GM18520 (cell line): Measurements from ENCODE around the gene NCOA5.

Experiments
- ATAC-seq: cut with Tn5 transposase; IDR thresholded peaks from one replicate; pipeline ENCODE4 v1.9.1; 2021; ENCODE audit not compliant: unreplicated experiment

Gene NCOA5

DNA sequence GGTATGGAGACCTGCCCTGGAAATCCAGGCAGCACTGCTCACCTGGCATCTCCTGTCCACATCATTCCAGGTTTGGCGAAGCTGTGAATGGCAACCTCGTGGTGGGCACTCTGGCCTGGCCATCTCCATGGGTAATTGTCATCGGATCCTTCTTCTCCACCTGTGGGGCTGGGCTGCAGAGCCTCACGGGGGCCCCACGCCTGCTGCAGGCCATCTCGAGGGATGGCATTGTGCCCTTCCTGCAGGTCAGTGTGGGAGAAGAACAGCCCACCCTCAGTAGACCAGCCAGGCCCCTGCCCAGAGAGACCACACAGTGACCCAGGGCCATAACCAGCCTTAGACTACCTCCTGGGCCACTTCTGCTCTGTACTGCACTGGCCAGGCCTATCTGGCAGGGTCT is 44.9 kb downstream of the NCOA5 start:
- no peak for ATAC-seq

DNA sequence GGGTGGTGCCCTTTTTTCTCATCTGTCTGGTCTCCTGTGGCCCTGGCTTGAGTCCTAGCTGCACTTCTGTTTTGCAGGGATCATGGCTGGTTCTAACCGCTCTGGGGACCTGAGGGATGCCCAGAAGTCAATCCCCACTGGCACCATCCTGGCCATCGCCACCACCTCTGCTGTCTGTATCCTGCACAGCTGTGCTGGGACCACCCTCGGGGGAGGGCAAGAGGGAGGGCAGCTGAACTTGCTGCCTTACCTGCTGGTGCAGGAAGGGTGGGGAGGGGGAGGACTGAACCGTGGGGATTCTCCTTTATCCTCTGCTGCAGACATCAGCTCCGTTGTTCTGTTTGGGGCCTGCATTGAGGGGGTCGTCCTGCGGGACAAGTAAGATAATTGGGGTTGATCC is 46.2 kb downstream of the NCOA5 start:
- ATAC-seq, result no peak

DNA sequence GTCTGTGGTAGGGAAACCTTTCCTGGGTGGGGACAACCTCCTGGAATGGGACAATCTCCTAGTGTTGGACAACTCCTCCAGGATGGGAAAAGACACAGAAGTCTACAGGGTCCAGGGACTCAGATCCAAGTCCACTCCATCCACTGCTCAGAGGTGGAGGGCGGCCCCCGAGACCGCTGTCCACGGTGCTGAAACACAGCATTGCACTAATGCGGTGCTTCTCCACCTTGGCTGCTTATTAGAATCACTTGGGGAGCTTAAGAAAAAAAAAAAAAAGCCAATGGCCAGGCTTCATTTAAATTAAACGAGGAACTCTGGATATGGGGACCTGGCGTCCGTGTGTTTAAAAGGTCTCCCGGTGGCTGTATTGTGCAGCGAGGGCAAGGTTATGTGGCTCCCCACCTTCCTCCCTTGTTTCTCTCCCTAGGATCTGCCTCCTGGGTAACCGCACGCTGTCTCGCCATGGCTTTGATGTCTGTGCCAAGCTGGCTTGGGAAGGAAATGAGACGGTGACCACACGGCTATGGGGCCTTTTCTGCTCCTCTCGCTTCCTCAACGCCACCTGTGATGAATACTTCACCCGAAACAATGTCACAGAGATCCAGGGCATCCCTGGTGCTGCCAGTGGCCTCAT is 48.7 kb downstream of the NCOA5 start:
- ATAC-seq, result no peak

DNA sequence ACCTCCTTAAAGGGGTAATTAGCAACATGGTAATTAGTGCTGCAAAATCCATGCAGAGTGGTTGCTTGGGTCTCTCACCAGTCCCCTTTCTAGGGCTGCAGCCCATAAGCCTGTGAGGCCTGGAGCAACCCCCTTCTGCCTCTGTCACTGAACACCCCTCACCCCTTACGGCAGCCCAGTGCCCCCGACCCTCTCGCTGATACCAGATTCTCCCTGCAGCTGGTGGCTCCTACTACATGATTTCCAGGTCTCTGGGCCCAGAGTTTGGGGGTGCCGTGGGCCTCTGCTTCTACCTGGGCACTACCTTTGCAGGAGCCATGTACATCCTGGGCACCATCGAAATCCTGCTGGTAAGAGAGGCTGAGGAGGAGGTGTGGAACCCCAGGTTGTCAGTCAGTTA is 52.7 kb downstream of the NCOA5 start:
- ATAC-seq, result no peak

DNA sequence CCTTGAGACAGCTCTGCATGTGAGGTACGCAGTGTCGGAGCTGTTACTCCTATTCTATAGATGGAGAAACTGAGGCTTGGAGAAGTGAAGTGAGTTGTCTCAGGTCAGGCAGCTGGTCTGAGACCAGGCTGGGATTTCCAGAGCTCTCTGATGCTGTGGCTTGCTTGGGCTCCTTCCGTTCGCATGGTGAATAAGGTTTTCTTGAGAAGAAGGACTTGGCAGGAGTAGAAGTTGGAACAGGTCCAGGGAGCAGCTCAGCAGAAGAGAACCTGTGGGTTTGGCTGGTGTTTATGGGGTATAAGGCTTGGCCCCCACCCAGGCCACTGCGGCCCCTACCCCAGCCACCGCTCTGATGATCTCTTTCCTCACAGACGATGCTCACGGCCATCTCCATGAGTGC is 53.4 kb downstream of the NCOA5 start:
- ATAC-seq, result no peak

DNA sequence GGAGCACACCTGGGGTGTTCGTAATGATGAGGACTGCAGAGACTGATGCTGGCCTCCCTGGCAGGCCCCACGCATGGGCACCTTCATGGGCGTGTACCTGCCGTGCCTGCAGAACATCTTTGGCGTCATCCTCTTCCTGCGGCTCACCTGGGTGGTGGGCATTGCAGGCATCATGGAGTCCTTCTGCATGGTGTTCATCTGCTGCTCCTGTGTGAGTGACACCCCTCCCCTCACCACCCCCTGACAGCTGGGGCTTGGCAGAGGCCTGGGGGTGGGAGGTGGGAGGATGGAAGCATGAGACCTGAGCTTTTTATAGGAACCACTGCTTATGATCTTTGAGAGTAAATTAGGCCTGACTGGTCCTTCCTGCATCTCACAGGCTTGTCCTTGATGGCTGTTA is 54.0 kb downstream of the NCOA5 start:
- ATAC-seq, result no peak

DNA sequence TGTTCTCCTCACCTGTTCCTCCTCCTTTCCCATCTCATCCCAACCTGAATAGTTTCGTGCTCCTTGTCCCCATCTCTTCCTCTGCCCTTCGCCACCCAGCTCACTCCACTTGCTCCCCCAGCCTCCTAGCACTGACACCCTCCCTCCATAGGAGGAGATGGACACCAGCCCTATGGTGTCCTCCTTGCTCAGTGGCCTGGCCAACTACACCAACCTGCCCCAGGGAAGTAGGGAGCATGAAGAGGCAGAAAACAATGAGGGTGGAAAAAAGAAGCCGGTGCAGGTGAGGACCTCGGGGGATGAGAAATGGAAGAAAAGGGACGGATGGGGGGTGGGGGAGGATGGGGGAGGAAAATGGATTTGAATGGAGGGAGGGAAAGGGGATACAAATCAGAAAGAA is 54.5 kb downstream of the NCOA5 start:
- ATAC-seq, result no peak

DNA sequence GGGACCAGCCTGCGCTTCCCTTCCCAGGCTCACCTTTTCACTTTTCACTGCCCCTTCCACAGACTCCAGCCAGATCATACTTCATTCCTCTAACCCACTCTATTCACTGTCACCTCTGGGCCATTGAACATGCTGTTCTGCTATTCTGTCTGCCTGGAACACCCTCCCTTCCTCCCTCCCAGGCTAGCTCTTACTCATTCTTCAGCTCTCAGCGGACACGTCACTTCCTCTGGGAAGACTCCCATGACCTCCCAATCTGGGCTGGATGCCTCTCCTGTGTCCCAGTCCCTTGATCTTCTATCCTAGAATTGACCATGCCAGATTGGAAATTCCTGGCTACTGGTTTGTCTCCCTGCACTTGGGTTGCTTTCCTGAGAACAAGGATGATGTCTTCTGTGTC is 55.7 kb downstream of the NCOA5 start:
- no peak for ATAC-seq

DNA sequence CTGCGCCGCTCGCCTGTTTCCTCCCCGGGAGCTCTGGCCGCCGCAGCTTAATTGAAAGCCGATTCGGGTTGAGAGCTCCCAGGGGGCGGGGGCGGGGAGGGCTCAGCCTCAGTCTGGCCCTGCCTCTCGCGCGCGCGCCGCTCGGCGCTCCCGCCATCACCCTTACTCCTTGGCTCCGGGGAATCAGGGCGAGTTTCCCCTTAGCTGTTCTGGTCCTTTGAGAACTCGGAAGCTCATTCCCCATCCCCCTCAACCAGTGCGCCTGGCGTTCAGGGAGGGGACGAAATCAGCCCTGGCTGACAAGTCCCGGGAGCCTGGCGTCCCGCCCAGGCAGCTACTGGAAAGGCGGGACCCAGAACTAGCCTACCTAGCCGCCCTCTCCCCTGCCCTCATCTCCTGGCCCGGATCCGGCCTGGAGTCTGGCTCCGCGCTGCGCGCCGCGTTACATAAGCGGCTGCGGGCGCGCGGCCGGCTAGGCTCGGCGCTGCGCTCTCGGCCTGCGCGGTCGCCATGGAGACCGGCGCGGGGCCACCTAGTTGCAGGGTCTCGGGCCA is 58.0 kb downstream of the NCOA5 start:
- ATAC-seq, result no peak

DNA sequence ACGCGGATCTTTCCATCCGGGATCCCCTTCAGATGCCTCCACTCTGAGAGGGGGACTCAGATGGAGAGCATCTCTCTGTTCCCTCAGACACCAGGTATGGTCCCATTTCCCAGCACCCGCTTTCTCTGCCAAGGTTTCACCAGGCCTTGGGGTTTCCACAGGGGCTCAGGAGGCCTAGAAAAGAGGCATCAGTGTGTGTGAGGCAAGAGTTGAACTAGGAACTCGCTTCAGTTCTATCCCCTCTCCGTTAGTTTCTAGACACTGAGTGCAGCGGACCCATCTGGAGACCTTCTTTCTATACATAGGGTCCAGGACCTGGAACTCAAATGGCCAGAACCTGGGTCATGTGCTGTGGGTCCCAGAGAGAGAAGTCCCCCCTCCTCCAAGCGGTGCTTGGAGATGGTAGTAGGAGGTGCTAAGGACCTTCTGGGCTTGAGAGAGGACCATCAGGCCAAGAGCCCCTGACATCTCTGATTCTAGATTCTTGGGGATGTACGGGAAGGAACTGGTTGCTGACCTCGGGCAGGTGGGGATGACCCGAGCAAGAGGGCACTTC is 58.7 kb downstream of the NCOA5 start:
- ATAC-seq, result no peak

DNA sequence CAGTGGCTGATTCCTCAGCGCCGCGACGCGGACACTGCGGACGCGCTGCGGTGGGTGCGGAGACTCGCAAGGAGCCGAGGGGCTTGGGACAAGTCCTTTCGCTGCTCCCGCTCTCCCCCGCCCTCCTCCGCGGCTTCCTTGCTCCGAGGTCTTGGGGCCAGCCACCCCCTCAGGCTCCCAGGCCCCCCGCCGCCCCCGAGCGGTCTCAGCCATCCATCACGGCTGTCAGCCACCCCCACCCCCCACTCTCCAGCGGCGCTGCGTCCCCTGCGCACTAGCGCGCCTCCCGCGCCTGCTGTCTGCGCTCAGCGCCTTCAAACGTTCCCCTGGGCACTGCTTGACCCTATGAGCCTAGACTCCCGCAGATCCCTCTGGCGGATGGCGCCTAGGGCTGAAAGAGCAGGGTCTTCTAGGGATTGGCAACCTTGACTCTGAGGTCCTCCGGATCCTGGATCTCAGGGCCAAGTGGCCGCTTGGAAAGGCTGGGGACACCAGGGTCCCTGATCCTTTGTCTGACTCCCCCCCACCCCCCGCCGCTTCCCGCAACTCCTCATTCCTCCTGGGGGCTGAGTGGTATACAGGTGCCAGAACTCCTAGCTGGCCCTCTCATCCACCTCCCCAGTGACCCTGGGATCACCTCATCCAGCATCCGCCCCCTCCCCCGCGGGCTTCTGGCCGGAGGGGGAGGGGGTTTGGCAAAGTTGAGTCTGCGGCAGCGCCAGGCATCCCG is 59.3 kb downstream of the NCOA5 start:
- ATAC-seq, result no peak

DNA sequence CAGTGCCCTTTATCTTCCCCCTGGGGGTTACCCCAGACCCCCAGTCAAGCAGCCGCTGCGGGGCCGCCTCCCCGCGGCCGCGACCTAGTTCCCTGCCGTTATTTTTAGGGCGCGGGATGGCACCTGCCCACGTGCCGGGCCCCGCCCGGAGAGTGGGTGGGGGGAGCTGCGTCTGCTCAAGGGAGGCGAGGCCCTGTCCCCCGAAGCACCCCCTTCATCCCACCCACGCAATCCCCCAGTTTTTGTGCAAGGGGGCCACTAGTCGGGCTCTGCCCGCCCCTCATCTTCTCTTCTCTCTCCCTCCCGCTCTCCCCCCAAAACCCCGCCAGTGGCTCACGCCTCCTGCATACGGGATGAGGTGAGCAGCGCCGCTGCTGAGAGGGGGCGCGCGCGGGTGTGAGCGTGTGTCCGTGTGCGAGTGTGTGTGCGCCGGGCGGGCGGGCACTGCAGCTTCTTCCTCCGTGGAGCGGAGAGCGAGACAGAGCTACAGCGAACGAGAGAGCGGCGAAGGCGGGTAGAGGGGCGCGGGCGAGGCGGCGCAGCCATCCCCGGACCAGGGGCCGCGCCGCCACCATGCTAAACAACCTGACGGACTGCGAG is 60.9 kb downstream of the NCOA5 start, which contains the start of gene SLC12A5:
Gene SLC12A5 (plus strand): TSS at position 444 of the 600 bp plus-strand sequence. CDS start 130 bp downstream, at position 574.
- ATAC-seq, result no peak

DNA sequence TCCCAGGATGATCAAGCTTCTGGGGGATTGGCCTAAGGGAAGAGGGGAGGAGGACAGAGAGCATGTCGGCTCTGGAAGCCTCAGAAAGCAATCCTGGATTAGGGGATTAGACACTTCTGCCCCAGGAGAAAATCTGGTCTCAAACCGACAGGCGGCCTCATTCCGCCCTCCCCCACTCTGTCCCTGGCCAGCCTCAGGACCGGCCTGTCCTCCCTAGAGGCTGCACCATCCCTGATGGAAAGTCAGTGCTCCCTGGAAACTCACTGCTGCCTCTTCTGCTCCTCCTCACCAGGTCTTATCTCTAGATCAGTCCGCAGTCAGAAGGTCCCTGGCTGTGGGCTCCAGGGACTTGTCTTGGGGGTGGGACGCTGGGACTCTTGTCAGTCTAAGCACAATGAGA is 61.7 kb downstream of the NCOA5 start:
- no peak for ATAC-seq

DNA sequence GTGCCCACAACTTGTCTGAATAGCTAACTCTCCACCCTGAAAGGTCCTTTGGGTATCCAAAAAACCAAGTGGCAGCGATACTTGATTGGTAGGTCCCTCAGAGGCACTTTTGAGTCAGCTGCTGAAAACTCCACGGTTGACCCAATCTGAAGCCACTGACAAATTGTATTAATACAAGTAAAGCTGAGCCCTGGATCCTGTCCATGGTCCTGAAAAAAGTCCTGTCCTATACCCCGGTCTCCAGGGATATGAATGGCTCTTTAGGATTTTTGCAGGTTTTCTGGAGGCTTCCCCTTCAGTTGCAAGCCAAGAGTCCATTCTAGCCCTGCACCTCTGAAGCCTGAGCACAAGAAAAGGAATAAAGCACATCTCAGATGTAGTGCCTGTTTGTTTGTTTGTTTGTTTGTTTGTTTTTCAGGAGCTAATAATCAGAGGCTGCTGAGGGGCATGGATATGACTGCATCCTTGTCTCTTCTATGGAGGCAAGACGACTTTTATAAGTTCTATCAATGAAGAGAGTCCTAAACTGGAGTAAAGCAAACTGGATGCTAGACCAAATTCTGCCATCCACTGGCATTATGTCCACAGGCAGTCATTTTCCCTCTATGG is 62.4 kb downstream of the NCOA5 start:
- no peak for ATAC-seq

DNA sequence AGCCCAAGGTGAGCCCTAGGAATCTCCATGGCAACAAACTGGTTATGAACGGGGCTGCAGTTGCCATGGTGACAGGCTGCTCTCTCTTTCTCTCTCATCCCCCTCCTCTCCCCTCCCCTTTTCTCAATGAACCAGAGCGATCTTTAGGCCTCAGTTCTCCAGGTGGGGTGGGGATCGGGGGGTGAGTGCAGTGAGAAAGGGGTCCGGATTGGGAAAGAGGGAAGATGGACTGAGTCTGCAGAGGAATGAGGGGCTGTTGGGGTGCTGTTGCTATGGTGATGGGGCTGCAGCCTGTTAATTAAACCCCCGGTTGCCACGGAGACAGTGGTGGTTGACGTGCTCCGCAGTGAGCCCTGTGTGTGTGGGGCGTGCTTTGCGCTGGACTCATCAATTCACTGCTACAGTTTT is 64.4 kb downstream of the NCOA5 start:
- ATAC-seq, result no peak

DNA sequence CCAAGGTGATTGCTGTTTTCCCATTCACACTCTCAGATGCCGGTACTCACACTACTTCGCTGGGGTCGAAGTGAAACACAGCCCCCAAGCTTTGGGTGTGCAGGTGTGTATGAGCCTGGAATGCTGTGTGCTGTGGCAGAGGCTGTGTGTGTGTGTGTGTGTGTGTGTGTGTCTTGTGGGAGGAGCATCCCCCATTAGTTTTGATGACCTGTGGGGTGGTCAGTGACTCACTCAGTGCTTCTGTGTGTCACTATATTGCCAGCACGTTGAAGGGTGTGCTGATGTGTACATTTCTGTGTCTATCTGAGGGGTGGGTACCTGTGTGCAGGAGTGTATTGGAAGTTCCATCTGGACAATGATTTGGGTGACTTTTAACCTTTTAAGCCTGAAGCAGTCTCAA is 65.8 kb downstream of the NCOA5 start:
- no peak for ATAC-seq

DNA sequence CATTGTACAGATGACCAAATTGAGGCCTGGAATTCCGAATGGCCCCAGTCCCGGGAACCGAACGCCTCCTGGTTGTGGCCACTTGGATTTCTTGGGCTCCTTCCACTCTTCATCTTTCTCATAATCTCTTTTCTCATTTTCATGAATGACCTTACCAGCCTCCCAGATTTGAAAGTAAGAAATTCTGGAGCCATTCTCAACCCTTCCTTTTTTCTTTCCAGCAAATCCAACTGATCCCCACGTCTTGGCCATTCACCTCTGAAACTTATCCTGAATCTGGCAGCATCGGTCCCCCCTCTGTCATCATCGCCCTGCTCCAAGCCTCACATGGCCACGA is 66.6 kb downstream of the NCOA5 start:
- ATAC-seq, result no peak

DNA sequence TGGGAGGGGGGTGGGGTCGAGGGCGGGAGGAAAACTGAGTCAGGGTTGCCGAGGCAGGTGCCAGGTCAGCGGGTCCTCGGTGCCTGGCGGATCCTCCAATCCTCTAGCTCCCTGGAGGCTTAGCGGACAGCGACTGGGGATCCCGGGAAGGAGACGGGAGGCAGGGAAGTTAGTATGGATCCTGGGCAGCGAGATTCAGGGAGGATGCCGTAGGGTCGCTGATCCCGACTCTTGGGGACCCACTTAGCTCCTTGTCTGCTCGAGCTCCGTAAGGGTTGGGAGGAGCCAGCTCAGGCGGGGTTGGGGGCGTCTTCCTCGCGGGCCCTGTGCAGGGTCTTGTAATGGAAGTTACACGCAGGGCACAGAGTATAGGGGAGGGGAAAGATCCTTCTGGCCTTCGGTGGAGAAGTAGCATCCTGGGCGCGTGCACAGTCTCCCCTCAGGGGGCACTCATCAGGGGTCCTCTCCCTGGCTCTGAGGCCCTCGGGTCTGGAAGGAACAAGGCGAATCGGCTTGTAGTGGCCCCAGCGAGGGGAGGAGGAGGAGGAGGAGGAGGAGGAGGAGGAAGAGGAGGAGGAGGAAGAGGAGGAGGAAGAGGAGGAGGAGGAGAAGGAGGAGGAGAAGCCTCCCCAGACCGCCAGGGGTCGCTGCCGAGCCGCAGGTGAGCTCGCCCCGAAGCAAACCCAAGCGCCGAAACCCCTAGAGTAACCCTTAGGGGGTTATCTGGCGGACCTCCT is 67.2 kb downstream of the NCOA5 start:
- ATAC-seq, result no peak

DNA sequence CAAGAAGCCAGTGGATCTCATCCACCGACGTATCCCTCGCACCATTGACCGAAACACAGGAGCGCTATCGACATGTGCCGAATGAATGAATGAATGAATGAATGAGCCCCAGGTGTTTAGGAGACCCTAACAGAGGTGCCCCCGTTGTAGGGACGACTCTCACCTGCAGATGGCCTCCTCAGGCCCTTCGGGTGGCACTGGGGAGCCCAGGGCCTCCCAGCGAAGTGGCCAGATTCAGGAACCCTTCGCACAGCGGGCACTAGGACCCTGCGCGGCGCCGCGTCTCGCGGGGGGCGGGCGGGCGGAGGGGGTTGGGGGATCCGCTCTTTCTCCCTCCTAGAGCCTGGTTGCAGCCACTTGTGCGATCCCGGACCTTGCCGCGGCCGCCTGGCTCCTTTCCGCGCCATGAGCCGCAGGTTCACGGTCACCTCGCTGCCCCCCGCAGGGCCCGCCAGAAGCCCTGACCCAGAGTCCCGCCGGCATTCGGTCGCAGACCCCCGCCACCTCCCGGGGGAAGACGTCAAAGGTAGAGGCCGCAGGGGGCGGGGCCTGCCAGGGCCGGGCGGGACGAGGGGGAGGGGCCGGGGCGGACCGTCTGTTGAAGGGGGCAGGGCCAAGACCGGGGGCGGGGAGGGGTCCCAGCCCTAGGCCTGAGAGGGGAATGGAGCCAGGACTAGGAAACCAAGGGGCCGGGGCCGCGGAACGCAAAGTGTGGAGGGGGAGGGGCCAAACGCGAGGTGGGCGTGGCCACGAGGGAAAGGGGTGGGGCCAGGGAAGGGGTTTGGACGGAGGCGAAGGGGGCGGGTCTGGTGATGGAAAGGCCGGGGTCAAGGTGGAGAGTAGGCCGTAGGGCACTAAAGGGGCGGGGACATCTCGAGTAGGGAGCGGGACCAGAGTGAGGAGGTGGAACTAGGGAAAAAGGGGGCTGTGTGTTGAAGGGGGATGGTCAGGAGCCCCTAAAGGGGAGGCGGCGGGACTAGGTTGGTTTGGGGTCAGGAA is 68.1 kb downstream of the NCOA5 start:
- ATAC-seq, result no peak

DNA sequence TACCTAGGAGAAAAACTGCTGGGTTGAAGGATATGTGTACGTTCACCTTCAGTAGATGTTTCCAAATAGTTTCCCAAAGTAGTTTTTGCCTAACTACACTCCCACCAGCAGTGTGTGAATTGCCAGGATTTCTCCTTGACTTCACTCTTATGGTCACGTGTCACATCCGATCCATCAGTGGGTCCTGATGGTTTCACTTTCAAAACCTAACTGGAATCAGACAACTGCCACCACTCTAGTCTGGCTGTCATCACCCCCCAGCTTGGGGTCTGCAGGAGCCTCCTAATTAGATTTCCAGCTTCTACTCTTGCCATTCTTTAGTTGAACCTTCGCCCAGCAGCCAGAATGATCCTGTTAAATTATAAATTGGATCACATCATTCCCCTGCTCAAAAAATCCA is 69.2 kb downstream of the NCOA5 start:
- ATAC-seq, result no peak
